ENCODE measurements around the gene BIN2.
"Not testable (repeated sequence)": the region's sequence is repeated elsewhere in the genome, so short reads cannot be mapped to it uniquely, and the experiment has no call there.

BIN2 gene

GRCh38 chr12:51343201-51343600 lies 19.2 kb upstream of the BIN2 start:
- DNase-seq: no peak

DNA sequence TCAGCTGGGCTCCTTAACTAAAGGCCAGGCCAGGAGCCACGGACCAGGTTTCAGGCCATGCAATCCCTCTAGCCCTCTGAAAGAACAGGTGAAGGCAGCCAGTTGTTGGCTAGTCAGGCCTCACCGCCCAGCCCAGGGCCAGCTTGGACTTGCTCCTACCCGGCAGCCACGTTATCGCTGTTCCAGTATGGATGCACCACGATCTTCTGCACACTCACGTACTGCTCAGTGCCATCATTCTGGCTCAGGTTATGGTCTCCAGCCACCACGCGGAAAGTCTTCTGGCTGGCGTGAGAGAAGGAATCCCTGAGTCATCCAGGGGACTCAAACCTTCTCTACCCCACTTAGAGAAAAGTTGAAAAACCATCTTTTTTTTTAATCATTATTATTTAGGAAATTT lies 18.4 kb upstream of the BIN2 start:
- DNase-seq: no peak

DNA sequence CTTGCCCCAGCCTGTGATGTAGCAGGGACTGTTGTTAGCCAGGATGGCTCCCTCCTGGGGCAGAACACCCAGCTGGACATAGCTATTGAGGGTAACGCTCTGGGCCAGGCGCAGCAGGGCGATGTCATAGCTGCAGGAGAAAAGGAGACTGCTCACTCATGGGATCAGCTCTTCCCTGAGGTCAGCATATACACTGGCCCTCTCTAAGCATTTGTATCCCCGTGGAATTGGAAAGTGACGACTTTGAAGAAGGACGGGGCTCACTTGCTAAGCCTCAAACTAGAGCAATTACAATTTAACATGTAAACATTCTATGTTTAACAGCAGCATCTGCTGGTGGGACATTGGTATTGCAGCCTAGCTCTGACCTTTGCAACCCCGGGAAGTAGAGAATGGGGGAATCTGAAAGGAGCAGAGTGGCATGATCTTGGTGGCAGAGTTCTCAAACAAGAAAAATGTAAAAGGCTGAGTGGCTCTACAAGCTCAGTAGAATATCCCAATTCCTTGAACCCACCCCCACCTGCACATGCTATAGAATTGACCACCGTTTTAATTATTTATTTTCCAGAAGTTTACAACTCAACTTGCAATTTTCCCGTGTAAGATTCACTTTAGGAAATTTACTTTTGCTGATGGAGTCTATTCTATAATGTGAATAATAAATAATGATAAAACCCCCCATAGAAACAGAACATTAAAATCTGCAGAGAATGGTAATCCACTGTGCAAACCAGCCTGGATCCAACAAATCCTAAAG lies 17.5 kb upstream of the BIN2 start:
- peak; percentile 32 for DNase-seq

DNA sequence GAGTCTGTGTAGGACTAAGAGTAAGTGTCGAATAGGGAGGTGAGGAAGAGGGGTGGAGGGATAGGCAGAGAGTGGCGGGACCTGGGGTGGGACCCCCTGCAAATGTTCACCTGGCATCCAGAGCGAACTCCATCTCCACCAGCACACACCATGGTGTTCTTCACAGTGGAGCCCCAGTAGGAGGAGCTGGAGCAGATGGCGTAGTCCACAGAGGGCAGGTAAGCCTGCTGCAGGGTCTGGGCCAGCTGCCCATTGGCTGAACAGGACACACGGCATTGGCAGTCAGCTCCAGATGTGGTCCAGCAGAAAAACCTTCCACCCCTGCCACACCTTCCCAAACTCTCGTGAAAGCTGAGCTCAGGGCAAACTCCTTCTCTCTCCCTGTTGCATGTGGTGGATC lies 15.8 kb upstream of the BIN2 start:
- no peak for DNase-seq

- not testable (repeated sequence) for DNase-seq
These were observed 13.4 kb upstream of the BIN2 start for GRCh38 chr12:51337336-51337735.

DNA sequence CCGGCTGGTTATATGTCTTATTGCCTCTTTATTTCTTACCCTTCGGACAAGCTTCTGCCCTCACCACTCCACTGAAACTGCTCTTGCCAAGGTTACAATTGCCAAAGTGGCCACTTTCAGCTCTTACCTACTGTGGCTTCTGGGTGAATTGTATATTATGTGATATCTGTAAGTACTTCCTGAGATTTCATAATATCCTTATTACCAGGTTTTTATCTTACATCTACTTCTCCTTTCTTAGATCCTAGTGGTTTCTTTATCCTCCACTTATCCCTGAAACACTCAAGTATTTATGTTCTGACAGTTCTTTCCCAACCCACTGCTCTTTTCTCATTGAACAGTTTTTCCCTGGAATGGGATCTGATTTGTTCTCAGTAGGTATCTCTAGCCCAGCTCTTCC lies 12.0 kb upstream of the BIN2 start:
- no peak for DNase-seq

DNA sequence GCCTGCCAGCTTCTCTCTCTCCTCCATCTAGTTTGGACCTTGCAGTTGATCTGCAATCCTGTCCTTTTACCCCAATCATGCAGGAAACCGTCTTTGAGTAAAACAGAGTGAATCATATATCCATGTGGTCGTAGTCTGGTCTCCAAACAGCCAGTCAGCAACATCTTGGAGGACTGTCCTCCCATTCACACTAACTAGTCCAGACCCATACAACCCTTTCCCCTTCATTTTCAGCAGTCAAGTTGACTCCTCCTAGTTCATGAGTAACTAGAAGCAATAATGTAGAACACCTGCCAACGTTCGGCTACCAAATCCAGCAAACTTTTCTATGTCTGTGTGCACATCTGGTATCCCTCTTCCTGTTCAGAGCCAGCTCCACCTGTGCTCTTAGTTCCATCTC lies 10.8 kb upstream of the BIN2 start:
- no peak for DNase-seq

DNA sequence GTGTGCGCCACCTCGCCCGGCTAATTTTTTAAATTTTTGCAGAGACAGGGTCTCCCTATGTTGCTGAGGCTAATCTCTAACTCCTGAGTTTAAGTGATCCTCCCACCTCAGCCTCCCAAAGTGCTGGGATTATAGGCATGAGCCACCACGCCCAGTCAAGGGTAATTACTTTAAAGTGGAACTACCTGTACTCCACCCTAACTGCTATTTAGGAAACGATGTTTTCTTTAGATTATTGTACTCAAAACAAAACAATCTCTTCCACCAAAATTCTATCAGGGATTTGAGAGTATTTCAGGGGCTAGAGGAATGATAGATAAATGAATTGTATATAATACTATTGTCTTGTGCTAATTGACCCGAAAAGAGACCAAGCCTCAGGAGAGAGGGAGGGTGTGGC lies 9.6 kb upstream of the BIN2 start:
- no peak for DNase-seq

DNA sequence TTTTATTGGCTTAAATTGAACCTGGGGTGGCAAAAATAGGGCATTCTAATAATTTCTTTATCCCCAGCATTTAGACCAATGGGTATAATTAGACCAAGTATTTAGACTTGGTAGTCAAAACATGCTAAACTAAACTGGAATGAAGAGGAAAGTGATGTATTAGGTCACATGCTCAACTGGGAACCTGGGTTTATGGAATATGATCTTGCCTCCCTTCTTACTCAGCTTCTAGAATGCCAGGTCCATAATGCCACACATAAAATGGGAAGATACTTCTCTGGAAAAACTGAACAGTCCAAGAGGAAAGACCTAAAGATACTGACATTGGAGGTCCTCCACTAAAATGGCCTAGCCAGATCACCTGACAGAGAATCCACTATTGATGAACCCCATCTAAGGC lies 6.2 kb upstream of the BIN2 start:
- no peak for DNase-seq

GRCh38 chr12:51329742-51330141 lies 5.8 kb upstream of the BIN2 start:
- no peak for DNase-seq

DNA sequence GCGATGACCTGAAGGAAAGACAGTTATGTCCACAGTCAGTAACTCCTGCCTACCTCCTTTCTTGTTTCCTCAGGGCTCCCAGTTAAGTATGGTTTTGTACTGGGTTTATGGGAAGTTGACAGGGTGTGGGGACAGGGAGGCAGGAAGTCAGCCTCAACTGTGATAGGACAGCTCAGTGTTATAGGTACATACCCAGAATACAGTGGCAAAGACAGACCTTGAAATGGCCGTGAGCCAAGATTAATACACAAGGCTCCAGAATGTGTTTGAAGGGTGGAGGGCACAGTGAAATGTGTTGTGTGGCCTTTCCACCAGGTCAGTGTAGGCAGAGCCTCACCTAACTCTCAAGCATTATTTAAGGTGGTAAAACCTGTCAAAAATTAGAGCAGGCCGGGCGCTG lies 4.6 kb upstream of the BIN2 start:
- DNase-seq: no peak

DNA sequence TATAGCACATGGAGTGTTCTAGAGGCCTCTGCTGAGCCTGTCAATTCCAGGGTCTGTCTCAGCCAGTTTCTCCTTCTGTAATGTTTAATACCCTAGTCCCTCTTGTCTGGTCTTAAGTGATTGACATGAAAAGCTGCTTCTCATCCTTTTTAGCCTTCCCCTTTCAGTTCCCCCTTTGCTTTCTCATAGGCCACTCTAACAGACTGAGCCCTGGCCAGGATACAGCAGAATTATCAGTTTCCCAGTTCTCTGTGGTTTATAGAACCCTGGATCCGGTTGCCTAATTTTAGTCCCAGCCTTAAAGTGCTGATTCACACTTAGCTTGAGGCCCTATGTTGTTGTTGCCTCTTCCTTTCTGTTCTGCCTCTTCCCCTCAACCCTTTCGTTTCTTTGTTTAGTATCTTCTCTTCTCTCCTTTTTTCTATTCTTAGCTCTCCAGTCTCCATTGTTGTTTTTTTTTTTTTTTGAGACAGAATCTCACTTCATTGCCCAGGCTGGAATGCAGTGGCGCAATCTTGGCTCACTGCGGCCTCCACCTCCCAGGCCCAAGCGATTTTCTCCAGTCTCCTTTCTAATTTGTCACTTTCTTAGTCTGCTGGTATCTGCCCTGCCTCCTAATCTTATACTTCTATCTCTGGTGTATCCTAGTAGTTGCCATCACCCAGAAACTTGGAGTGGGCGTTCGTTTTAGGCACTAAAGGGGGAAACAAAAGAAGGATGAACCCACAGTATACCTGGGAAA lies 2.9 kb upstream of the BIN2 start:
- no peak for DNase-seq

DNA sequence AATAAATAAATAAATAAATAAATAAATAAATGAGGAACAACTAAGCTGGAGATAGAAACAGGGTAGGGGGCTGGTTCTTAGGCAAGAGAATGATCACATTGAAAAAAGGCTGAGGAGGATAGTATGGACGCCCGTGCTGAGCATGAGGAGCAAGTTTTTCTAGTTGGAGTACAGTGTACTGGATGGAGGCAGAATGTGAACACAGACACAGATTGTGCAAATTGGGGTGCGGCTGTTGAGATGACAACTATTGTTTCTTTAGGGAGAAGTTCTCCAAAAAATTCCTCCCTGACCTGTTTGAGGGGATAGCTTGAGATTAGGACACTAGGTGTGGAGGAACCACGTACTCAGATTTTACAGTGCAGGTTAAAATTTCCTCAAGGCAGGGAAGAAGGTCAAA lies 979 bp upstream of the BIN2 start:
- no peak for DNase-seq

- no peak for DNase-seq
These were observed 535 bp downstream of the BIN2 start for GRCh38 chr12:51323317-51323960.

GRCh38 chr12:51322452-51322851 lies 1.5 kb downstream of the BIN2 start:
- DNase-seq: no peak

GRCh38 chr12:51321882-51322281 lies 2.1 kb downstream of the BIN2 start:
- no peak for DNase-seq

GRCh38 chr12:51320695-51321320 lies 3.2 kb downstream of the BIN2 start:
- DNase-seq: no peak

DNA sequence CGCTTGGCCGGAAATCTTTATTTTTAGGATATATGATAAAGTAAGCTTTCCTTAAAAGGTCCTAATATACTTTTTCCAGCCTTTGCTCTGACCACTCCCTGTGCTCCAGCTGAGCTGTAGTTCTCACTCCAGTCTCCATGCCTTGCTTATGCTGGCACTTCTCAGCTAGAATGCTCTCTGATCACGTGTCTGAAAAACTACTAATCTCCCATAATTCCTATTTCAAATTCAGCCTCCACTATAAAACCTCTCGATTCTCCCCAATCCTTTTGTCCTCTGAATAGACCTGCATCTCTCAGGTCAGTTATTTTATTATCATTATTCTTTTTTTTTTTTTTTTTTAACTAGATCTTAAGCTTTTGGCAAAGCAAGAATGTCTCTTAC lies 3.7 kb downstream of the BIN2 start:
- DNase-seq: no peak

- no peak for DNase-seq
These were observed 5.0 kb downstream of the BIN2 start for GRCh38 chr12:51318846-51319599.

- DNase-seq: not testable (repeated sequence)
These were observed 5.7 kb downstream of the BIN2 start for GRCh38 chr12:51318057-51318806.

DNA sequence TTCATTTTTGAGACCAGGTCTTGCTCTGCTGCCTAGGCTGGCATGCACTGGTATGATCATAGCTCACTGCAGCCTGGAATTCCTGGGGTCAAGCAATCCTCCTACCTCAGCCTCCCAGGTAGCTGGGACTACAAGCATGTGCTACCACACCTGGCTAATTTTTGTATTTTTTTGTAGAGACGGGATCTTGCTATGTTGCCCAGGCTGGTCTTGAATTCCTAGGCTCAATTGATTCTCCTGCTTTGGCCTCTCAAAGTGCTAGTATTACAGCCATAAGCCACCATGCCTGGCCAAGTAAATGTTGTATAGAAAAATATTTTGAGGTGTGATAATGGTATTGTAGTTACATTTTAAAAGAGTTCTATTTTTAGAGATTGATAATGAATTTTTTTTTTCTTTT lies 12.6 kb downstream of the BIN2 start:
- DNase-seq: no peak
